ENCODE results near the gene ESYT3.

DNA sequence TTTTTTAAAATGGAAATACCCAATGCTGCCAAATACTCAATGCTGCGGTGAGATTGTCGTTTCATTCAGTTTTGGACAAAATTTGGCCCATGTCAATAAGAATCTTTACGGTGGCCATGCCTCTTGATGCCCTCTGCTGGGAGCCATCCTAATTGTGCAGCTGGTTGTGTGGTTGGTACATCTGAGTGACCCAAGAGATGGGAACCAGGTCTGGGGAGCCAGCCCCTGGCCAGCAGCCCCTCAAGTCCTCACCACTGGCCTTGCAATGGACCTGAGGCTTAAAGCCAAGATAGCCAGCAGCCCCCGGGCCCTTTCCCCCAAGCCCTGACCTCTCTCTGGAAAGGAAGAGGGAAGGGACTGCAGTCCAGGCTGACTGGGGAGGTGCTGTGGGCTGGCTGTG lies 36.4 kb upstream of the ESYT3 start:
- TF ChIP-seq, protein P1, sequence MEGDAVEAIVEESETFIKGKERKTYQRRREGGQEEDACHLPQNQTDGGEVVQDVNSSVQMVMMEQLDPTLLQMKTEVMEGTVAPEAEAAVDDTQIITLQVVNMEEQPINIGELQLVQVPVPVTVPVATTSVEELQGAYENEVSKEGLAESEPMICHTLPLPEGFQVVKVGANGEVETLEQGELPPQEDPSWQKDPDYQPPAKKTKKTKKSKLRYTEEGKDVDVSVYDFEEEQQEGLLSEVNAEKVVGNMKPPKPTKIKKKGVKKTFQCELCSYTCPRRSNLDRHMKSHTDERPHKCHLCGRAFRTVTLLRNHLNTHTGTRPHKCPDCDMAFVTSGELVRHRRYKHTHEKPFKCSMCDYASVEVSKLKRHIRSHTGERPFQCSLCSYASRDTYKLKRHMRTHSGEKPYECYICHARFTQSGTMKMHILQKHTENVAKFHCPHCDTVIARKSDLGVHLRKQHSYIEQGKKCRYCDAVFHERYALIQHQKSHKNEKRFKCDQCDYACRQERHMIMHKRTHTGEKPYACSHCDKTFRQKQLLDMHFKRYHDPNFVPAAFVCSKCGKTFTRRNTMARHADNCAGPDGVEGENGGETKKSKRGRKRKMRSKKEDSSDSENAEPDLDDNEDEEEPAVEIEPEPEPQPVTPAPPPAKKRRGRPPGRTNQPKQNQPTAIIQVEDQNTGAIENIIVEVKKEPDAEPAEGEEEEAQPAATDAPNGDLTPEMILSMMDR (IDR thresholded peaks at IDR 0.05) = peak in 2 of 6 experiments; percentile 4 to 26
- TF ChIP-seq POLR2A (IDR thresholded peaks at IDR 0.05) = no peak
